T-helper 1 cell treated with Interleukin-12 subunit alpha and Interleukin-12 subunit beta and Interleukin-4 antibody, amounts not matched to agents 30 μg/mL and 1 μg/mL, for 36 hours (primary cell): ENCODE measurements around the gene HEPN1.

Experiments
- H3K27ac Mint-ChIP-seq: one replicate; pipeline ENCODE4 v1.8.0; 2021; ENCODE audit warnings: mild to moderate bottlenecking, mixed read lengths
- H3K27me3 Mint-ChIP-seq: one replicate; pipeline ENCODE4 v1.8.0; 2021; ENCODE audit warnings: low read depth, mixed read lengths
- H3K36me3 Mint-ChIP-seq: one replicate; pipeline ENCODE4 v1.8.0; 2021; ENCODE audit warnings: low read depth, mixed read lengths
- H3K4me1 Mint-ChIP-seq: one replicate; pipeline ENCODE4 v1.8.0; 2021; ENCODE audit warnings: low read depth, mixed read lengths
- H3K4me3 Mint-ChIP-seq: one replicate; pipeline ENCODE4 v1.8.0; 2021; ENCODE audit warnings: mild to moderate bottlenecking, moderate library complexity, mixed read lengths
- H3K9me3 Mint-ChIP-seq: one replicate; pipeline ENCODE4 v1.8.0; 2021; ENCODE audit warnings: mixed read lengths

The HEPN1 gene

DNA sequence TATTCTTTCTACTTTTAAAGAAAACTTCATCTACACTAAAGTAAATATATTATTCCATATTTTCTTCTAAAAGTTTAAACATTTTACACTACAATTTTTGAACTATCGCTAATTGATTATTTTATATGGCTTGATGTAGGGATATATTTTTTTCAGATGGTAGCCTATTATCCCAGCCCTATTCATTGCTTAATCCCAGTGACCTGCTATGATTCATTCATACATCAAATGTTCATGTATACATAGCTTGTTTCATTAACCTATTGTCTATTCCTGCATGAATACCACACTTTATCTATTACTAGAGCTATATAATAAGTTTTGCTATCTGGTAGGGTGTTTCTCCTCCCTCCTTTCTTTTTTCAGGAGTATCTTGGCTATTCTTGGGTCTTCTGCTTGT is 16.4 kb upstream of the HEPN1 start:
- Mint-ChIP-seq H3K4me3 (no peak overlapping the region), H3K36me3 (no peaks in the 10 kb centered on the region), H3K27ac (no peak overlapping the region), H3K27me3 (peaks cover 41% of the 10 kb centered on the region), H3K4me1 (peaks cover 2% of the 10 kb centered on the region), H3K9me3 (no peaks in the 10 kb centered on the region)

DNA sequence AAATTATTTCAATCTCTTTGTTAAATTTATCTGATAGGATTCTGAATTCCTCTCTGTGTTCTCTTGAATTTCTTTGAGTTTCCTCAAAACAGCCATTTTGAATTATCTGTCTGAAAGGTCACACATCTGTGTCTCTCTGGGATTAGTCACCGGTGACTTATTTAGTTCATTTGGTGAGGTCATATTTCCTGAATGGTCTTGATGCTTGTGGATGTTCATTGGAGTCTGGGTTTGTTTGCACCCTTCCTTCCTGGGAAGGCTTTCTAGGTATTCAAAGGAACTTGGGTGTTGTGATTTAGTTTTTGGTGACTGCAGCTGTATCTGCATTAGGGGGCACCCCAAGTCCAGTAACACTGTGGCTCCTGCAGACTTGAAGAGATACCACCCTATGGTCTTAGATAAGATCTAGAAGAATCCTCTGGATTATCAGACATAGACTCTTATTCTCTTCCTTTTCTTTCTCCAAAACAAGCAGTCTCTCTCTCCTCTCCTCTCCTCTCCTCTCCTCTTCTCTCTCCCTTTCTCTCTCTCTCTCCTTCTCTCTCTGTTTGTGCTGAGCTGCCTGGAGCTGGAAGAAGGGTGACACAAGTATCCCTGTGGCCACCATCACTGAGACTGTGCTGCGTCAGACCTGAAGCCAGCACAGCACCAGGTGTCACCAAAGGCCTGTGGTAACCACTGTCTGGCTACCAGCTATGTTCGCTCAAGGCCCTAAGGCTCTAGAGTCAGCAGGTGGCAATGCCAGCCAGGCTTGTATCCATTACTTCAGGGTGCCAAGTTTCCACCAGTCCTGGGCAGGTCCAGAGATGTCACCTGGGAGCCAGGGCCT is 3.3 kb upstream of the HEPN1 start:
- Mint-ChIP-seq H3K4me1 (no peaks in the 10 kb centered on the region), H3K36me3 (no peaks in the 10 kb centered on the region), H3K9me3 (peaks cover 11% of the 10 kb centered on the region), H3K27me3 (peaks cover 24% of the 10 kb centered on the region), H3K27ac (no peak overlapping the region), H3K4me3 (no peak overlapping the region)

DNA sequence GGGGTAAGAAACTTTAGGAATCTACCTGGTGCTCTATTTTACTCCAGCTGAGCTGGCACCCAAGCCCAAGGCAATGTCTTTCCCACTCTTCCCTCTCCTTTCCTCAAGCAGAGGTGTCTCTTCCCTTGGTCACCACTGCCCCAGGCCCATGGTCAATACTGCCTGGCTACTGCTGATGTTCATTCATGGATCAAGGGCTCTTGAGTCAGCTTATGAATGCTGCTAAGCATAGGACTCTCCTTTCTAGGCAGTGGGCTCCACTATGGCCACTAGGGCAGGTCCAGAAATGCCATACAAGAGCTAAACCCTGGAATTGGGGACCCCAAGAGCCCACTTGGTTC is 2.7 kb upstream of the HEPN1 start:
- Mint-ChIP-seq H3K9me3 (peaks cover 11% of the 10 kb centered on the region), H3K27me3 (peaks cover 24% of the 10 kb centered on the region), H3K4me3 (no peak overlapping the region), H3K36me3 (no peaks in the 10 kb centered on the region), H3K4me1 (no peaks in the 10 kb centered on the region), H3K27ac (no peak overlapping the region)

DNA sequence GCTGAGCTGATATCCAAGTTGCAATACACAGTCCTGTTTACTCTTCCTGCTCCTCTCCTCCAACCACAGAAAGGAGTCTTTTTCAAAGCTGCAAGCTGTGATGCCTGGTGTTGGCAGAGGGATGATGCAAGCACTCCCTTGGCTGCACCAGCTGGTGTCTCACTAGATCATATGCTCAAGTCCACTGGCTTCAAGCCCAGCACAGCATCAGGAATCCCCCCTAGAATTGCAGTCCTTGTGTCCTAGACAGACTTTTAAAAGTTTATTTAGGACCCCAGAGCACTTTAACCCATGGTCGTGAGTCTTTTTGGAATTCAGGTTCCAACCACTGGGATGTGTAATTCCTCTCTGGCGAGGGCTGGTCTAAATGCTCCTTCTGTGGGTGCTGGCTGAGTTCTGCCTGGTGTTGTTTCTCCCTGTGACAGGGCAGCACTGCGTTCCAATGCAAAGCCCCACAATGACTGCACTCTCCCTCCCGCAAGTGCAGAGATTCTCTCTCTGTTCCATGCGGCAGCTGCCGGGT is 1.9 kb upstream of the HEPN1 start:
- Mint-ChIP-seq H3K36me3 (no peaks in the 10 kb centered on the region), H3K27ac (no peak overlapping the region), H3K9me3 (peaks cover 4% of the 10 kb centered on the region), H3K4me1 (no peaks in the 10 kb centered on the region), H3K27me3 (peaks cover 27% of the 10 kb centered on the region), H3K4me3 (no peak overlapping the region)

- no peak overlapping the region for H3K4me3 Mint-ChIP-seq
- no peak overlapping the region for H3K27ac Mint-ChIP-seq
- H3K36me3 Mint-ChIP-seq, result no peaks in the 10 kb centered on the region
- H3K9me3 Mint-ChIP-seq, result no peaks in the 10 kb centered on the region
- H3K4me1 Mint-ChIP-seq, result peaks cover 3% of the 10 kb centered on the region
- H3K27me3 Mint-ChIP-seq, result peaks cover 23% of the 10 kb centered on the region
These were observed 848 bp downstream of the HEPN1 start for GRCh38 chr11:124919898-124920297.

DNA sequence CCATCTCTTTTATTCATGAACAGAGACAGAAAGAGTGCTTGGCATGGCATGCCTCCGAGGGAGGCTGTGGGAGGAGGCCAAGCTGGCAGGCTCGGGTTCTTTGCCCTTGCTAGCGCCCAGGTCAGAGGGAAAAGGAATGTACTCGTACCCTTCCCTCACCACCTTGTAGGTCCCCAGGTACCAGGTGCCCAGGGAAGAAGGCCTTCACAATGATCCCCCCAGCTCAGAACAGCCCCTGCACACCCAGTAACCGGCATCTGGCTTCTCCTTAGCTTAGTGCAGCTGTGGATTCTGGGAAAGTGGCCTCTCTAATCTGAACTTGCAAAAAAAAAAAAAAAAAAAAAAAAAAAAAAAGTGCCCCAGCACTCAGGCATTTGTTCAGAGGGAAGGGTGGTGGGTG is 1.3 kb downstream of the HEPN1 start:
- Mint-ChIP-seq H3K4me1 (peaks cover 3% of the 10 kb centered on the region), H3K27me3 (peaks cover 23% of the 10 kb centered on the region), H3K27ac (no peak overlapping the region), H3K36me3 (no peaks in the 10 kb centered on the region), H3K4me3 (no peak overlapping the region), H3K9me3 (no peaks in the 10 kb centered on the region)

DNA sequence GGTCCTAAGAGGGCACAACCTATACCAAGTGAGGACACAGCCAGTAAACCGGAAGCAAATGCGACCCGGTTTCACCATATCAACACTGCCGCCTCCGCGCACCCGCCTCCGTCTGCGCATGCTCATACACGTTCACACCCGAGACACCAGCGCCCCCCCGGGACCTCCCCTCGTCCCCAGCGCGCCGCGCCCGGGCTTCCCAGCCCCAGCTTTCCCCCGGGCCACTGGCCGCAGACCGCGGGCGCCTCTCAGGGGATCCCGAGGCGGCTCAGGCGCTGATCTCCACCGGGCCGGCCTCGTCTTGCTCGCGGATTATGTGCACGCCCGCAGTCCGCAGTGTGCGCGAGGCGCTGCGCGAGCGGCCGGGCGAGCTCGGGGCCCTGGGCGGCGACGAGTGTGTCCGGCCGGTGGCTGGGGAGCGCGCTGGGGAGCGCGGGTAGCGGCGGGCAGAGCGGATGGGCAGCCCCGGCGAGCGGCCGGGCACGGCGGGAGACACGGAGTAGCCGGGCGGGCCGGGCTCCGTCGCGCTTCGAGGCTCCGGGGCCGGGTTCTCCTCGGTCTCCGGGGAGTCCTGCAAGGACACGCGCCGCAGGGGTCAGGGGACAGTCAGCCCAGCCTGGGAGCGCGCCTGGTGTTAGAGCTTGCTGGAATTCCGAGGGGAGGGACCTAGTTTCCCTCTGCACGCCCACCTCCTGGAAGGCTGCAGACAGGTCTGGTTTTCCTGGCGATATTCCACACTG is 2.0 kb downstream of the HEPN1 start:
- Mint-ChIP-seq H3K36me3 (no peaks in the 10 kb centered on the region), H3K9me3 (no peaks in the 10 kb centered on the region), H3K27me3 (peaks cover 21% of the 10 kb centered on the region), H3K27ac (no peak overlapping the region), H3K4me3 (peak overlapping the region; percentile 45), H3K4me1 (peaks cover 3% of the 10 kb centered on the region)

GRCh38 chr11:124922831-124923230 is 3.8 kb downstream of the HEPN1 start:
- Mint-ChIP-seq H3K36me3 (no peaks in the 10 kb centered on the region), H3K4me3 (no peak overlapping the region), H3K9me3 (no peaks in the 10 kb centered on the region), H3K4me1 (peaks cover 3% of the 10 kb centered on the region), H3K27me3 (peaks cover 16% of the 10 kb centered on the region), H3K27ac (no peak overlapping the region)

DNA sequence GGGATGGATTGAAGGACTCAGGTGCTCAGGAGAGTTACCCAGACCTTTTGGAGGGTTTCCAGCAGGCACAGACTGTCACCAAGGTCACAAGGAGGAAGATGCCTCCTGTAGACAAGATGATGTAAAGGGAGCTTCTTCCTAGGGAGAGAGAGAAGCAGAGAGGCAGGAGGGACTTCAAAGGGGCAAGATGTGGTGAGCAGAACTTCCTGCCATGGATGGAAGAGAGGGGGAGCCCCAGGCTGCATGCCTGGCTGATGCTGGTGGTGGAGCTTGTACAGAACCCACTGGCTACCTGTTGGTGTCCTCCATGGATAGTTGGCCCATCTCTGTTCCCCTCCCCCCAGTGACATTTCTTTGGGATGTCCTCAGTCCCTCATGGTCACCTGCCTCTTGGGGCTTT is 4.2 kb downstream of the HEPN1 start:
- Mint-ChIP-seq H3K36me3 (no peaks in the 10 kb centered on the region), H3K9me3 (no peaks in the 10 kb centered on the region), H3K4me3 (no peak overlapping the region), H3K27me3 (peaks cover 14% of the 10 kb centered on the region), H3K27ac (no peak overlapping the region), H3K4me1 (peaks cover 3% of the 10 kb centered on the region)

- Mint-ChIP-seq H3K4me3 (no peak overlapping the region), H3K36me3 (no peaks in the 10 kb centered on the region), H3K27me3 (no peaks in the 10 kb centered on the region), H3K9me3 (no peaks in the 10 kb centered on the region), H3K4me1 (peaks cover 5% of the 10 kb centered on the region), H3K27ac (no peak overlapping the region)
These were observed 10.1 kb downstream of the HEPN1 start for GRCh38 chr11:124928942-124929665.

DNA sequence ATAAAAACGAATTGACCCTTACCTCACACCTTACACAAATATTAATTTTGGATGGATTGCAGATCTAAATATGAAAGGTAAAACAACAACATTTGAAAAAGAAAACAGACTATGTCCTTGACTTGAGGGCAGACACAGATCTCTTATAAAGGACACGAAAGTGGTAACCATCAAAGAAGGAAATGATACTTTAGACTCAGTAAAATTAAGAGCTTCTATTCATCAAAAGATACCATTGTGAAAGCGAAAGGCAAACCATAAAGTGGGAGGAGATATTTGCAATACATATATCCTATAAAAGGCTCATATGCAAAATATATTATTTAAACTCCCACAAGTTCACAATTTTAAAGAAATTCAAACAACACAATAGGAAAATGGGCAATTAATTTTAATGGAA is 11.7 kb downstream of the HEPN1 start:
- Mint-ChIP-seq H3K9me3 (no peaks in the 10 kb centered on the region), H3K27ac (peak overlapping the region; percentile 16), H3K36me3 (no peaks in the 10 kb centered on the region), H3K4me3 (no peak overlapping the region), H3K4me1 (peaks cover 5% of the 10 kb centered on the region), H3K27me3 (no peaks in the 10 kb centered on the region)

DNA sequence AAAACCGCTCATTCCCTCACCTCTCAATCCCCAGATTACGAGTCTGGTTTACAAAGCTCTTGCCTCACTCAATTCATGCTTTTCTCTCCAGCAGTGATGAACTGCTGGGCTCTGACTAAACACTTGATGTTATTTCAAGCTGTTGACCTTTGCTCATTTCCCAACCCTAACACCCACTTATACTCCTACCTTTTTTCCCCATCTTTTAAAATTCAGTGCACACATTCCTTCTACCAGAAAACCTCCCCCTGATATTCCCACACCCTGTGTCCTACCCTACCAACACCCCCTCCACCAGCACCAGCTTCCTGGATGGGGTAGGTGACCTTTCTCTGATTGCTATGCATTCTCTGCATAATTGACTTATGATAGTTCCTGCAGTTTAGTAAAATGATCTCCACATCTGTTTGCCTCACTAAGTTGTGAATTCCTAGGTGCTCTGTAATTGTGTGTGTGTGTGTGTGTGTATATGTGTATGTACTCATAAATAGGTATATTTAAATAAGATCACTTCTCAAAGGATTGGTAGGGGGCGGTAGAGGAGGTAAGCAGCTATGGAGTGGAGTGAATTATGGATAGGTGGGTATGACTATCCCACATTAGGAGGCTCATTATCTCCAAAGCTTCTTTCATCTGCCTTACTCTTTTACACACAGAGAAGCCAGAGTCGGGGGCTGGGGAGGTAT is 16.0 kb downstream of the HEPN1 start:
- Mint-ChIP-seq H3K36me3 (no peaks in the 10 kb centered on the region), H3K4me1 (peaks cover 5% of the 10 kb centered on the region), H3K27me3 (peaks cover 17% of the 10 kb centered on the region), H3K27ac (no peak overlapping the region), H3K9me3 (no peaks in the 10 kb centered on the region), H3K4me3 (no peak overlapping the region)

DNA sequence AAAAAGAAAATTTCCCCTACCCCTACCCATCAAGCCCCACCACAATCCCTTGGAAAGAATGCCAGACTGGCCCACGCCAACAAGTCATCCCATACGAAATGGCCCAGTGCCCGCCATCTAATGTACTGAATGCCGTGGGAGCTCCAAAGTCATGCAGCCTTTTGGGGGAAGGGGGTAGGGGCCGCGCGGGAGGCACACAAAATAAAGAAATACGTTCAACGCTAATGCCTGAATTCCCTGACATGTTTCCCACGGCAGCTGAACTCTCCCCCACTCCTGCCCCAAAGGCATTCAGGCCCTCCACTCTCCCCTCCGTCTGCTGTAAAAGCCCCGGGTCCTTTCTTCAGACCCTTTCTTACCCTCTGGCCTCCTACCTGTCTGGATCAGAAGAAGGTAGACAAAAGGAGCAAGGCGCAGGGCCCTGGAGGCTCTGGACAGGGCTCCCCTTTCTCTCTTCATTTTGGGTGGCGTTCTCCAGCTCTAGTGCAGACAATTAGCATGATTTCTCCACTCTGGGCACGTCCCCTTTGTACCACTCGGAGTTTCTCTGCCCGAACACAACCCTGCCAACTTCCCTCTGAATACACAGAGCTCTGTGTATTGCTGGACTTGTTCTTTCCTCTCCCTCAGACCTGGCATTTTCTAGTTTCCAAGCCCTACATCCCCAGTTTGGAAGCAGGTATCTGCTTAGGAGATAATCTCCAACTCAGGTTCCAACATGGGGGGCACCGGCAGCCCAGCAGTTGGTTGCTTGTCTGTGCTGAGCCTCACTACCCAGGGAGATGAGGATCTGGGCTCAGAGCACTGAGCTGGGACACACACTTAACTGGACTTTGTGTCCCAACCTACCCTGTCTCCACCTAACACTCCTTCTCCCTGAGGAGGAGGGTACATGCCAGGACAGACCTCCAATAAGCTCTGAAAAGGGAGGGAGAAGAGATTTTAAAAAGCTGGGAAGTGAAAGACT is 16.8 kb downstream of the HEPN1 start, which contains the start of gene HEPACAM:
TSS of gene HEPACAM (minus strand) at position 500 of the 967 bp plus-strand sequence. CDS start at position 459, 41 bp downstream.
- Mint-ChIP-seq H3K36me3 (no peaks in the 10 kb centered on the region), H3K4me1 (peaks cover under 1% of the 10 kb centered on the region), H3K27ac (no peak within 1 kb of the TSS), H3K9me3 (no peaks in the 10 kb centered on the region), H3K27me3 (peaks cover 21% of the 10 kb centered on the region), H3K4me3 (no peak within 1 kb of the TSS)
